Spleen (tissue), 7 donors: ENCODE measurements around the gene MXRA8.
A peak's percentile ranks its signal among the peaks of the same experiment; 100 is the strongest.

Experiments used
- CTCF ChIP-seq, 11 experiments: fragments of 200-600 bp in 7 of 11; fragments of 450-650 bp in 4 of 11; sonication (generic) in 4 of 11; IDR thresholded peaks in 8 of 11; conservative IDR thresholded peaks in 3 of 11; 1 replicate in 7 of 11; 2 replicates in 4 of 11; pipeline versions ENCODE4 v1.4.0 to v1.8.0; 2016 to 2021; ENCODE audit warnings: antibody characterized with exemption in 11 of 11, inconsistent platforms in 4 of 11, mild to moderate bottlenecking in 1 of 11
- POLR2AphosphoS5 ChIP-seq, 3 donors: sonication (generic); formaldehyde crosslinking; IDR thresholded peaks; one replicate each; pipeline ENCODE4 v1.5.1; 2017; ENCODE audit warnings: antibody characterized with exemption in 3 of 3
- donor health status: DM: no; HTN: no; CAD: no; lungs with moderate emphysema.
- donor health status: DM: no; HTN: no; CAD: no.
- donor health status: DM: no; HTN: no; CAD: no.

- peak in 2 of 11 experiments; percentile 27 to 32 for TF ChIP-seq CTCF (IDR thresholded peaks at IDR 0.05 in 8 of 11, conservative IDR thresholded peaks at IDR 0.05 in 3 of 11)
- no peak for TF ChIP-seq POLR2AphosphoS5 (IDR thresholded peaks at IDR 0.05)
These were observed 13.5 kb downstream of the MXRA8 start for GRCh38 chr1:1344655-1345361.
